Right cardiac atrium (tissue), 5 donors: Measurements from ENCODE around the gene ZNF8. TPM values are rescaled to one million over a fixed set of nuclear protein-coding genes. Genes with fewer than 3 reads are reported as not detected.
"Not testable (repeated sequence)": the region's sequence is repeated elsewhere in the genome, so short reads cannot be mapped to it uniquely, and the experiment has no call there.

ENCODE experiments used
- ATAC-seq, 2 donors: fragments of 200-7000 bp; cut with Tn5 transposase; one replicate each; pipeline versions ENCODE4 v1.8.0 to v1.9.1; 2020; ENCODE audit warnings: moderate library complexity in 2 of 2, mild to moderate bottlenecking in 1 of 2
- DNase-seq, 3 donors: peaks; one replicate each; pipeline ENCODE4 v3.0.0-alpha.2; 2020
- H3K27ac ChIP-seq: one replicate; pipeline ENCODE4 v1.5.1; 2013; ENCODE audit warnings: mild to moderate bottlenecking, low read length, control low read depth, moderate library complexity
- H3K27me3 ChIP-seq: one replicate; pipeline ENCODE4 v1.6.1; 2013; ENCODE audit not compliant: control insufficient read depth, insufficient read depth
- H3K4me1 ChIP-seq: one replicate; pipeline ENCODE4 v1.6.1; 2013; ENCODE audit warnings: low read length; ENCODE audit not compliant: control insufficient read depth, insufficient read depth
- H3K4me3 ChIP-seq: one replicate; pipeline ENCODE4 v1.5.1; 2013; ENCODE audit warnings: low read length, control low read depth
- H3K9me3 ChIP-seq: one replicate; pipeline ENCODE4 v1.6.1; 2013; ENCODE audit warnings: low read length; ENCODE audit not compliant: control insufficient read depth
- WGBS: extraction: QIAGEN DNeasy Blood & Tissue Kit; methylation state at CpG from one replicate; pipeline ENCODE4 v1.1.7; 2013; 5-methylcytosine and 5-hydroxymethylcytosine counted together
- intact Hi-C, 4 donors: fragments of 100-400 bp; cut with DNase I; formaldehyde crosslinking; loops; one replicate each; pipeline versions ENCODE4 v1.11.0 to v1.14.0; 2022 to 2023
- polyA plus RNA-seq: library from polyadenylated mRNA; stranded (reverse); fragments of 200-250 nt; gene quantifications from one replicate; pipeline ENCODE4 v1.2.3, GENCODE V29; 2013
- total RNA-seq, 4 donors: library from RNA; stranded (reverse); fragmentation: NEBNext Ultra II Directional; extraction: Animal tissue kit (Norgen Biotek cat#: 25700); gene quantifications; one replicate each; pipeline ENCODE4 v1.2.1, GENCODE V29; 2021
- donor health status: healthy with polysubstance abuse.
- donor health status: DM: no; HTN: yes; CAD: no.
- donor health status: DM: no; HTN: no; CAD: no.
- donor health status: DM: no; HTN: yes; CAD: no; lungs with severe emphysema.
- donor health status: DM: yes; HTN: yes; CAD: no.

ZNF8 gene
- total and polyA plus RNA-seq, 5 donors: 3.1 to 6.7 (median 5.4) TPM

DNA sequence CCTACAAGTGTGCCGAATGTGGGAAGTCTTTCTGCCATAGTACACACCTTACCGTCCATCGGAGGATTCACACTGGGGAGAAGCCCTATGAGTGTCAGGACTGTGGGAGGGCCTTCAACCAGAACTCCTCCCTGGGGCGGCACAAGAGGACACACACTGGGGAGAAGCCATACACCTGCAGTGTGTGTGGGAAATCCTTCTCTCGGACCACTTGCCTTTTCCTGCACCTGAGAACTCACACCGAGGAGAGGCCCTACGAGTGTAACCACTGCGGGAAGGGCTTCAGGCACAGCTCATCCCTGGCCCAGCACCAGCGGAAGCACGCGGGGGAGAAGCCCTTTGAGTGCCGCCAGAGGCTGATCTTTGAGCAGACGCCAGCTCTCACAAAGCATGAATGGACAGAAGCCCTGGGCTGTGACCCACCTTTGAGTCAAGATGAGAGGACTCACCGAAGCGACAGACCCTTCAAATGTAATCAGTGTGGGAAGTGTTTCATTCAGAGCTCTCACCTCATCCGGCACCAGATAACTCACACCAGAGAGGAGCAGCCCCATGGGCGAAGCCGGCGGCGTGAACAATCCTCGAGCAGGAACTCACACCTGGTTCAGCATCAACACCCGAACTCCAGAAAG, 16.1 kb downstream of the ZNF8 start:
- ATAC-seq: no peak
- no peaks in the 10 kb centered on the region for H3K27me3 ChIP-seq
- DNase-seq: no peak
- intact Hi-C loops: no loop called here
- H3K9me3 ChIP-seq: no peaks in the 10 kb centered on the region
- H3K27ac ChIP-seq: no peak overlapping the region
- H3K4me1 ChIP-seq: no peaks in the 10 kb centered on the region
- no peak overlapping the region for H3K4me3 ChIP-seq
- WGBS: 97% methylated on average over 22 of the region's 22 CpGs

DNA sequence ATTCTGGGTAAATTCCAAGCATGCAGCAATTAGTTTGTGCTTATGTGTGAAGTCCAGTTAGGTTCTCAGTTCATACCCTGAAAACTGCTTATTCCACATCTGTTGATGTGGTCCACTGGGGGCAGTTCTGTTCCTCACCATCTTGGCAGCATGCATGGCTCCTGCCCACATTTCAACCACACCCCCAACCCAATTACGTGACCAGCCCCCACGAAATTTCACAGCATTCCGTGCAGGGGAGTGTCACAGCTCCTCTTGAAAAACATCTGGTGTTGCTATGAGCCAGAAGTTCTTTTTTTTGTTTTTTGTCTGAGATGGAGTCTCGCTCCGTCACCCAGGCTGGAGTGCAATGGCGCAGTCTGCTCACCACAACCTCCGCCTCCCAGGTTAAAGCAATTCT, 17.3 kb downstream of the ZNF8 start:
- no peak for ATAC-seq
- H3K4me1 ChIP-seq: no peaks in the 10 kb centered on the region
- H3K9me3 ChIP-seq: no peaks in the 10 kb centered on the region
- DNase-seq: no peak
- WGBS: 87% methylated on average over 7 of the region's 7 CpGs
- H3K27me3 ChIP-seq: no peaks in the 10 kb centered on the region
- intact Hi-C loops: no loop called here
- H3K27ac ChIP-seq: no peak overlapping the region
- no peak overlapping the region for H3K4me3 ChIP-seq

DNA sequence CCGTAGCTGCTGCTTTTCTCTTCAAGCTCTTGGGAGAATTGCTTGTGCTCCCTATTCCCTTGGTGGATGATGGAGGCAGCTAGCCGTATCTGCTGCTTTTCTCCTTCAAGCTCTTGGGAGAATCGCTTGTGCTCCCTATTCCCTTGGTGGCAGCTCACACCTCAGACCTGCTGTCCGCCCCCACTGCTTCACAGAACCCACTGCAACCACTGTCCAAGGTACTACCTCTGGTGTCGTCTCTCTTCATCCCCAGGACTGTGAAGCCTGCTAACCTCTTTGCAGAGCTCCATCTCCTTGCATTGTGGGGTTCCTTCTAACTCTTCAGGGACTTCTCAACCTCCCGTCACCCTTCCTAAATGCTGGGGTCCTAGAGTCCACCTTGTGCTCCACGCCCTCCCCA, 21.9 kb downstream of the ZNF8 start:
- H3K27ac ChIP-seq: no peak overlapping the region
- no peak overlapping the region for H3K4me3 ChIP-seq
- WGBS: 95% methylated on average over 7 of the region's 7 CpGs
- ATAC-seq: no peak
- no peaks in the 10 kb centered on the region for H3K9me3 ChIP-seq
- no peaks in the 10 kb centered on the region for H3K4me1 ChIP-seq
- DNase-seq: no peak
- intact Hi-C loops: no loop called here
- no peaks in the 10 kb centered on the region for H3K27me3 ChIP-seq

DNA sequence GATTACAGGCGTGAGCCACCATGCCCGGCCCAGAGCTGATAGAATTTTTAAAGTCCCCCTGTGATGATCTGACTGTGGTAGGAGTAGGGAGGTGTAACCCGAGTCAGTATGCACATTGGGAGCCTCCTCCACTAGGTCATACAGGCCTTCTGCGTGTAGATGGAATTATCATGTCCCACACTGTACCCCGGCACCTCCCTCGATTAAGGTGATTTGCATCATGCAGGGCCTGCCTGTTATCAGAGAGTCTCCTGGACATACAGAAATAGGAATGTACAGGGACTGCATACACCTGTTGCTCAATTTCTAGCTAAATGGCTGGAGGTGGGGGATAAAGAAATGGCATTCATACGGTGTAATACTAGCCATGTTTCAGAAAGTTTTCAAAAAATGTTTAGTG, 25.5 kb downstream of the ZNF8 start:
- ATAC-seq: no peak
- intact Hi-C loops: no loop called here
- Histone ChIP-seq H3K9me3 (no peaks in the 10 kb centered on the region), H3K27me3 (no peaks in the 10 kb centered on the region), H3K27ac (no peak overlapping the region), H3K4me1 (peaks cover 3% of the 10 kb centered on the region), H3K4me3 (peak overlapping the region; percentile 84)
- DNase-seq: no peak
- WGBS: 85% methylated on average over 7 of the region's 7 CpGs

DNA sequence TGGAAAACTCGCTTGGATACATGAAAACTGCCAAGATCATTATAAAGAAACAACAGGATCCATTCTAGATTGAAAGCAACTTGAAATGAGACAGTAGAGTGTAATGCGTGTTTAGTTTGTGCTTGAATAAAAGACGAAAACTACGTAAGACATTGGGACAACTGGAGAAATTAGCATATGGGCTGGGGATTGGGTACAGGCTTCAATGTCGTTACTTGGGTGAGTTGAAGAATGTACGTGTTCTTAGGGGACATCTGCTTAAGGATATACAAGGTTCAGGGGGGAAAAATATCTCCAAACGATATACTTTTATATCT, 26.0 kb downstream of the ZNF8 start:
- Histone ChIP-seq H3K4me3 (peak overlapping the region; percentile 84), H3K27ac (peak overlapping the region; percentile 49), H3K4me1 (peaks cover 3% of the 10 kb centered on the region), H3K9me3 (no peaks in the 10 kb centered on the region), H3K27me3 (no peaks in the 10 kb centered on the region)
- peak in 1 of 2 donors; percentile 3 for ATAC-seq
- DNase-seq: no peak
- WGBS: 26% methylated on average over 7 of the region's 7 CpGs
- intact Hi-C loops: no loop called here

DNA sequence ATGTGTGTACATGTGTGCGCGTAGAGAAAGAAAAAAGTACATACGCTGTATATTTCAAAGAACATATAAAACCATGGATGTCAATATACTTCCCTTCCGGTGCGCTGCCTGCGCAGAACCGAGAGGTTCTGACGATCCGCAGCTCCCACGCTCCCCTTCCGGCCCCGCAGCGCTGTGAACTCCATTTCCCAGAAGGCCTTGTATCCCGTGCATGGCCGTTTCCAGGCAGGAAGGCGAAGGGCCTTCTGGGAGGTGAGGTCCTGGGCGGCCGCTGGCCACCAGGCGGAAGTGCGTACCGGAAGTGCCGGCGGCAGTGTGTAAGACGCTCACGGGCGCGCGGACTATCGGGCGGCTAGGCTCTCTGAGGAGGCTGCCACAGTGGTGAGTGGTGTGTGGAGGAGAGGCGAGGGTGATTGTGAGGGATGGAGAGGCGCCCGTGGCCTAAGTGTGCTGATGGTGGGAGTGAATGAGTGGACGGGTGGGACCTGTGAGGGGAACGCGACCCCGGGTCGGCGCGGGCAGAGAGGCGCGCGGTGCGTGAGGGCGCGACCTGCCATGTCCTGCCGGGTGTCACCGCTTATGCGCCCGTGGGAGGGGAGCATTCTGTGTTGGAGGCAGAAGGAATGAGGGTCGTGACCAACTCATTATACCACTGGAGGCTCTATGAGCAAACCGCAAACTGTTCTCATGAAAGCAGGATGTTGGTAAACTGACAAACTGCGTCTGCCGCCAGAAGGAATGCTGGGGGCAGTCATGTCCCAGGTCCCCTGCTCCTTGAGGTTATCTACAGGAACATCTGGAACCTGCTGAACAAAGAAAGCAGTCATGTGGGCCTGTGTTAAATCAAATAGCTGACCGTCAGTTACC, 26.5 kb downstream of the ZNF8 start, which contains the start of gene ERVK3-1:
TSS of gene ERVK3-1 (plus strand) at position 313 of the 867 bp plus-strand sequence. CDS start 6,792 bp downstream, outside the sequence.
- intact Hi-C loops: no loop called here

DNA sequence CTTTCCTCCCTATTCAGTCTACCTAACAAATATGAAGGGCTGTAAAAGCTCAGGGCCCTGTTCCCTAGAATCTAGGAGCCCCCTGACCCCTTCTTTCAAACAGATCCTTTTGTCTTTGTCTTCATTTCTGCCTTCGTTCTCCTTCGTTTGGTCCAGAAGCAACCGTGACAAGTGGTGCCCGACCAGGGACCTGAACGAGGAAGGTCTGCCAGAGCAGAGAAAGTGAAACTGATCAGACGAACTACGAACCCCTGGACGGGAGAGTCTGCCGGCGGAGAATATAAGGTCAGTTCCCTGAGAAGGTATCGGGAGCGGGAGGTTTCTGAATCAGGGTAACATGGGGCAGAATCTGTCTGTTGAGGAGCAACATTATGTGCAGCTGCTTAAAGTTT, 27.2 kb downstream of the ZNF8 start:
- ATAC-seq: no peak
- DNase-seq: no peak
- Histone ChIP-seq H3K27me3 (no peaks in the 10 kb centered on the region), H3K4me1 (peaks cover 3% of the 10 kb centered on the region), H3K9me3 (no peaks in the 10 kb centered on the region), H3K27ac (no peak overlapping the region), H3K4me3 (peak overlapping the region; percentile 84)
- WGBS: 75% methylated on average over 12 of the region's 12 CpGs
- intact Hi-C loops: no loop called here

More for the DNA sequence above, 26.5 kb downstream of the ZNF8 start, which contains the start of gene ERVK3-1:
- peak; percentile 98 for DNase-seq
- Histone ChIP-seq H3K4me1 (peaks cover 3% of the 10 kb centered on the region), H3K4me3 (peak within 1 kb of the TSS; percentile 84), H3K27ac (peak within 1 kb of the TSS; percentile 82), H3K9me3 (no peaks in the 10 kb centered on the region), H3K27me3 (no peaks in the 10 kb centered on the region)
- under 1% methylated on average over 55 of the region's 55 CpGs for WGBS
- peak; percentile 99 for ATAC-seq

DNA sequence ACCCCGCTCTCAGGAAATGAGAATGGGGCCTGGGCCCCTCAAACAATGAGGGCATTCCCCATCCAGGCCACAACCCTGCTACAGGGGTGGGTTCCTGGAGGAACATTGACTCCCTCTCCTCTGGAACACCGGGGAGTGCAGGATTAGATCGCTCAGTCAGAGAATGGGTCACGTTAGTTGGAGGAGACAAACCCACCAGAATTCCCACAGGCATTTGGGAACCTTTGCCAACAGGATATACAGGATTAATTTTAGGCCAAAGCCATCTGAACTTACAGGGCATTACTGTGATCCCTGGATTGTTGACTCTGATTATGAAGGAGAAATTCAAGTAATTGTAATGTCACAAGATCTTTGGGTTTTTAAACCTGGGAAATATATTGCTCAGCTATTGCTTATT, 29.0 kb downstream of the ZNF8 start:
- H3K4me3 ChIP-seq: no peak overlapping the region
- H3K27ac ChIP-seq: no peak overlapping the region
- H3K9me3 ChIP-seq: no peaks in the 10 kb centered on the region
- WGBS: 79% methylated on average over 4 of the region's 4 CpGs
- no peaks in the 10 kb centered on the region for H3K27me3 ChIP-seq
- ATAC-seq (no peak), DNase-seq (no peak)
- intact Hi-C loops: no loop called here
- H3K4me1 ChIP-seq: peaks cover 3% of the 10 kb centered on the region

DNA sequence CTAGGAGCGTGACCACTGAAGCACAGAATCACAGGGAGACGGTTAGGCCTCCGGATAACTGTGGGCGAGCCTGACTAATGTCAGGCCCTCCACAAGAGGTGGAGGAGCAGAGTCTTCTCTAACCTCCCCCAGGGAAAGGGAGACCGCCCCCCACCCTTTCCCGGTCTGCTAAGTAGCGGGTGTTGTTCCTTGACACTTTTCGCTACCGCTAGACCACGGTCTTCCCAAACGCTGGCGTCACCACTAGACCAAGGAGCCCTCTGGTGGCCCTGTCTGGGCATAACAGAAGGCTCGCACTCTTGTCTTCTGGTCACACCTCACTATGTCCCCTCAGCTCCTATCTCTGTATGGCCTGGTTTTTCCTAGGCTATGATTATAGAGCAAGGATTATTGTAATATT, 31.9 kb downstream of the ZNF8 start:
- DNase-seq: peak; percentile 38 to 80 (median 69)
- H3K27ac ChIP-seq, intact Hi-C loops: not testable (repeated sequence)

DNA sequence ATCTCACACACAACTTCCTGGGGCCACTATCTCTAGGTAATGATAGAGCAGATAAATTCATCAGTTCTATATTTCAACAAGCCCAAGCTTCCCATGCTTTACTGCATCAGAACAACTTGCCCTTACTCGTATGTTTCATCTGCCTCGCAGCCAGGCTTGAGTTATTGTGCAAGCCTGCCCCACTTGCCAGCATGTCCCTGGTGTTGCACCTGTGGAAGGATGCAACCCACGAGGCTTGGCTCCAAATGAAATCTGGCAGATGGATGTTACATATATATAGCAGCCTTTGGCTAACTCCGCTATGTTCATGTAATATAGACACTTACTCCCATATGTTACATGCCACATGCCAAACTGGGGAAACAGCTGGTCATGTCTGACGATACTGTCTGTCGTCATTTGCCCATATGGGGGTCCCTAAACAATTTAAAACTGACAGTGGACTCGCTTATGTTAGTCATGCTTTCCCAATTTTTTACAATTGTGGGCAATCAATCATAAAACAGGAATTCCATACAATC, 32.6 kb downstream of the ZNF8 start:
- H3K4me3 ChIP-seq: no peak overlapping the region
- ATAC-seq: no peak
- intact Hi-C loops: no loop called here

More for the DNA sequence above, 31.9 kb downstream of the ZNF8 start:
- WGBS: 45% methylated on average over 13 of the region's 13 CpGs
- not testable (repeated sequence) for H3K4me3 ChIP-seq, H3K27me3 ChIP-seq, ATAC-seq, H3K9me3 ChIP-seq, H3K4me1 ChIP-seq

DNA sequence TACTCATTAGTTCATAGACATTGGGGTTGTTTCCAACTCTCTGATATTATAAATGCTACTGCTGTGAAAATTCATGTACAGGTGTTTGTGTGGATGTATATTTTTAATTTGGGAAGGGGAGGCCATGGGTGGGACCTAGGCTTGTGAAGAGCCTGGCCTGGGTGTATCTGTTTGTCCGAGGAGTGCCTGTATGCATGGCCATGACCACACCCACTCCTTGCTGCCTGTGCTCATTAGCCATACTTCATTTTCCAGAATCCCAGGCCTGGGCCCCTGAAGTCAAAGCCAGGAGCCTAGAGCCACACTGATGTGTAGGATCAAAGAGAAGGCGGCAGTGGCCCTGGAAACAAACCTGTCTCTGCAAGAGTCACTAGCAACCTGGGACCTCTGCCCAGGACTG, 36.8 kb downstream of the ZNF8 start:
- Histone ChIP-seq H3K4me3 (no peak overlapping the region), H3K27ac (no peak overlapping the region), H3K9me3 (no peaks in the 10 kb centered on the region), H3K27me3 (no peaks in the 10 kb centered on the region), H3K4me1 (no peaks in the 10 kb centered on the region)
- intact Hi-C loops: no loop called here
- ATAC-seq (no peak), DNase-seq (no peak)
- WGBS: over 99% methylated on average over 2 of the region's 2 CpGs

More for the DNA sequence above, 32.6 kb downstream of the ZNF8 start:
- H3K27ac ChIP-seq: no peak overlapping the region
- no peaks in the 10 kb centered on the region for H3K4me1 ChIP-seq
- no peaks in the 10 kb centered on the region for H3K27me3 ChIP-seq
- no peaks in the 10 kb centered on the region for H3K9me3 ChIP-seq
- 89% methylated on average over 7 of the region's 7 CpGs for WGBS
- DNase-seq: no peak
